ENCODE results near the gene PEPD.

PEPD gene

DNA sequence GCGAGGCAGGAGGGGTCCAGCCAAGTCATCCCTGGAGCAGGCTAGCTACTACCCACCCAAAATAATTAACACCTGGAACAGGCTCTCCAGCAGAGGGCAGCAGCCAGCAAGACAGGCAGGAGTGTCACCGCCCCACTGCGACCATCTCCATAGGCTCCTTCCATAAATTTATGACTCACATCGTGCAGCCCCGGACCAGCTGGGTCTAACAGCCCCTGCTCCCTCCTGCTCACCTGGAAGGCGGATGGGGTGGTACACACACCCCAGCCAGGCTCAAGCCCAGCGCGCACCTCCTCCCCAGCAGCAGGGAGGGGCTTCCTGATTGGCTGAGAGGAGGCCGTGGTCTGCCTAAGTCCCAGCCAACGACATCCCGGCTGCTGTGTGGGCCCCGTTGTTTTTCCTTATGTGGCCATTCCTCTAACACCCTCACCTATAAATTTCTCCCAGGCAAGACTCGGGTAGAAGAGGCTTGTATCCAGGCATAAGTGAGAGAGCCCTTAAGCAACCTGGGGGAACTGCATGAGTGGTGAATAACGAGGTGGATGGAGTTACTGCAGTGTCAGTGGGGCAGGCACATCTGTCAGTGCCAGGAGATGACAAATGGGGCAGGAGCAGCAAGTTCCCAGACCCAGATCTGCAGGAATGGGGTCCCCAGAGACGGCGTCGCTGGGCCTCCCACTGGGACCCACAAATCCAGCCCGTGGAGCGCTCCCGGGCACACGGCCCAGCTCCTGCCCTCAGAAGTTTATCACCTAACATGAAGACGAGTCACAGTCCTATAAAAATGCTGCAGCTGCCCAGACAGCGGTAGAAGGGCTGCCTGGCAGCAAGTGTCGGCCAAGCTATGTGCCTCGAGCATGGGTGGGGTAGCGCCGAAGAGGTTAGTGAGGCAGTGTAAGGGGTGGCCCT lies 105.0 kb downstream of the PEPD start:
- CTCF ChIA-PET = interaction anchor here (0.7 to 10.1 kb wide), 31 partner anchors 8 to 679 kb away, joined by 3 to 170 read pairs (median 4); no protein-coding TSS in a partner anchor
- TF ChIP-seq, protein P1, sequence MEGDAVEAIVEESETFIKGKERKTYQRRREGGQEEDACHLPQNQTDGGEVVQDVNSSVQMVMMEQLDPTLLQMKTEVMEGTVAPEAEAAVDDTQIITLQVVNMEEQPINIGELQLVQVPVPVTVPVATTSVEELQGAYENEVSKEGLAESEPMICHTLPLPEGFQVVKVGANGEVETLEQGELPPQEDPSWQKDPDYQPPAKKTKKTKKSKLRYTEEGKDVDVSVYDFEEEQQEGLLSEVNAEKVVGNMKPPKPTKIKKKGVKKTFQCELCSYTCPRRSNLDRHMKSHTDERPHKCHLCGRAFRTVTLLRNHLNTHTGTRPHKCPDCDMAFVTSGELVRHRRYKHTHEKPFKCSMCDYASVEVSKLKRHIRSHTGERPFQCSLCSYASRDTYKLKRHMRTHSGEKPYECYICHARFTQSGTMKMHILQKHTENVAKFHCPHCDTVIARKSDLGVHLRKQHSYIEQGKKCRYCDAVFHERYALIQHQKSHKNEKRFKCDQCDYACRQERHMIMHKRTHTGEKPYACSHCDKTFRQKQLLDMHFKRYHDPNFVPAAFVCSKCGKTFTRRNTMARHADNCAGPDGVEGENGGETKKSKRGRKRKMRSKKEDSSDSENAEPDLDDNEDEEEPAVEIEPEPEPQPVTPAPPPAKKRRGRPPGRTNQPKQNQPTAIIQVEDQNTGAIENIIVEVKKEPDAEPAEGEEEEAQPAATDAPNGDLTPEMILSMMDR (IDR thresholded peaks at IDR 0.05; ENCODE audit: insufficient read depth, low read length, missing control alignments) = peak; percentile 74
- peak overlapping the region; percentile 12; the same call in 1 of the 2 replicates for H3K4me3 ChIP-seq (ENCODE audit: low read depth, low read length)
- POLR2A ChIA-PET = no interaction called here
- DNase-seq (ENCODE audit: low read depth, low spot score) = no peak

DNA sequence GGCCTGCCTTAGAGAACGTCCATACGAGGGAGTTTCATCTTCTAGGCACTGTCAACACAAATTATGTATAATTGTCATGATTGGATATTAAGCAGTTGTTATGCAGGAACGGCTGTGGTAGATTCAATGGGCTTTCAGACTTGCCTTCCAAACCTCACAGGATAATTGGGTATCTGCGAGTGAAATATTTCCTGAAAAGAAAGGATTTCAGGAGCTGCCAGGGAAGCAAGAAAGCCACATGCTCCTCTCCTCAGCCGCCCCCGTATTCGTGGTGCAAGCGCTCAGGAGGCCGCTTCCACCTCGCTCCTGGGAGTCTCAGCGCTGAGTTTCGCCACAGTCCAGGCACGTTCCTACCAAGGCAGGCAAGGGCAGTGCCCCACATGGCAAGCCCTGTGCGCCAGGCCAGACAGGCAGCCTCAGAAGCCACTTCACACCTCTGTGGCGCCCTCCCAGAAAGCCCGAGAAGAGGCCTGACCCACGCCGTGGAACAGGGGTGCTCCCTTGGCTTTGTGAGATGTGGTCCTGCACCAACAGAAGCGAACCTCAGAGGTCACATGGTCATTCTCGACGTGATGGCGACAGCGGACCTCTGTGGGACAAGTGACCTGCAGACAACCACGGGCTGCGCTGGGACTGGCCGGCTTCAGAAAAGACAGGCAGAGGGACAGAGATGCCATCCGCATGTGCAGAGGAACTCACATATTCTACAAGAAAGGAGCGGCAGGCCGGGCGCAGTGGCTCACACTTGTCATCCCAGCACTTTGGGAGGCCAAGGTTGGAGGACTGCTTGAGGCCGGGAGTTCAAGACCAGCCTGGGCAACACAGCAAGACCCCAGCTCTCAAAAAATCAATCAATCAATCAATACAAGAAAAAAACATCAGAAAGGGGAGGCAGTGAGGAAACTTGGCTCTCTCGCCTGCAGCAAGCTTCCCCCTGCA lies 106.7 kb downstream of the PEPD start:
- CTCF ChIA-PET = interaction anchor here (0.7 to 10.1 kb wide), 22 partner anchors 10 to 363 kb away, joined by 3 to 170 read pairs (median 4); no protein-coding TSS in a partner anchor

DNA sequence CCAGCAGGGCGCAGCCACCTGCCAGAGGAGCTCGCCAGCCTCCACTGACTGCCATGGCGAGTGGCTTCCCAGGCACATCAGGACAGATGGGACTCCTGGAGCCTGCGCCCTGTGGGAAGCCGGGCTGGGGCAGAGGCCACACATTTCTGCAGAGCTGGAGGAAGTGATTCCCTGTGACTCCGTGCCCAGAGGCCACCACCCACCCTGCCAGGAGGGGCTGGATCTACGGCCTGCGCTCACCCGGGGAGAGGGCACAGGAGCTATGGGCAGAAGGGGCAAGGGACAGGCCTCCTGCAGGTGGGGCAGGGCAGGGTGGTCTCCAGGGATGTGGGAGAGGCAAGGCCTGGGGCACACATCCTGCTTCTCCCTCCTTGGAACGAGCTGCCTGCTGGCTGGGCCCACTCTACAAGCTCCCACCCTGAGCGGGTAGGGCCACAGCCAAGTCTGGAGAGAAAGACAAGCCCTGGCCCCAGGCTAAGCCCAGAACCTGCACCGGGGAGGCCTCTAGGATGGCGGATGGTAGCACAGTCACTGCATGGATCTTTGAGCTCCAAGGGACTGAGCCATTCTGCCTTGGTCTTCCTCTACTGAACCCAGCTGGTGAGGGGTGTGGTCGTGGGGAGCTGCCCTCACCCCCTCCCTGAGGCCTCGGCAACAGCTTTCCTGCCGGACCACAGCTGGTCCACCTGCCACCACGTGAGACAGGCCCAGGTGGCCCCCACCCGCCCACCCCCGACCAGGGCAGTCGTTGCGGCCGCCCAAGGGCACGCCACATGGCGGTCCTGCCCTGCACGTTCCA lies 107.5 kb downstream of the PEPD start:
- CTCF ChIA-PET = interaction anchor here (1.0 to 10.1 kb wide), 11 partner anchors 9 to 364 kb away, joined by 3 to 170 read pairs (median 5); no protein-coding TSS in a partner anchor
- POLR2A ChIA-PET = no interaction called here
- TF ChIP-seq, protein P1 (IDR thresholded peaks at IDR 0.05; ENCODE audit: insufficient read depth, low read length, missing control alignments) = no peak
- no peak overlapping the region for H3K4me3 ChIP-seq (ENCODE audit: low read depth, low read length)
- DNase-seq (ENCODE audit: low read depth, low spot score) = no peak

More for the DNA sequence above, 106.7 kb downstream of the PEPD start:
- TF ChIP-seq, protein P1 (IDR thresholded peaks at IDR 0.05; ENCODE audit: insufficient read depth, low read length, missing control alignments) = no peak
- POLR2A ChIA-PET = no interaction called here
- no peak for DNase-seq (ENCODE audit: low read depth, low spot score)
- H3K4me3 ChIP-seq (ENCODE audit: low read depth, low read length) = no peak overlapping the region

DNA sequence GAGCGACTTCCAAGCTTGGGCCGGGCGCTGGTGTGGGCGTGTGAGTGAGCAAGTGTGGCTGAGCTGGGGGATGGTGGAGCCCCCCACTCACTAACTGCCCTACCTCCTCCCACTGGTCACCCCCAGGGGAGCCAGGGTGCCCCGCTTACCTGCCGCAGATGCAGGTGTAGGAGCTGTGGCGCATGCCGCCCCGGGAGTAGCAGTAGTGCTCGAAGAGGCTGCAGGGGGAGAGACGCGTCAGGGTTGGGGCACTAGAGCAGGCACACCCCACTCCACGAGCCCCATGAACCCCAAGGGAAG lies 108.2 kb downstream of the PEPD start:
- no peak for DNase-seq (ENCODE audit: low read depth, low spot score)
- H3K4me3 ChIP-seq (ENCODE audit: low read depth, low read length) = no peak overlapping the region
- ChIA-PET POLR2A (no interaction called here), CTCF (interaction anchor here (1.0 to 10.1 kb wide), 7 partner anchors 8 to 364 kb away, joined by 3 to 170 read pairs (median 4); no protein-coding TSS in a partner anchor)
- TF ChIP-seq, protein P1 (IDR thresholded peaks at IDR 0.05; ENCODE audit: insufficient read depth, low read length, missing control alignments) = no peak

DNA sequence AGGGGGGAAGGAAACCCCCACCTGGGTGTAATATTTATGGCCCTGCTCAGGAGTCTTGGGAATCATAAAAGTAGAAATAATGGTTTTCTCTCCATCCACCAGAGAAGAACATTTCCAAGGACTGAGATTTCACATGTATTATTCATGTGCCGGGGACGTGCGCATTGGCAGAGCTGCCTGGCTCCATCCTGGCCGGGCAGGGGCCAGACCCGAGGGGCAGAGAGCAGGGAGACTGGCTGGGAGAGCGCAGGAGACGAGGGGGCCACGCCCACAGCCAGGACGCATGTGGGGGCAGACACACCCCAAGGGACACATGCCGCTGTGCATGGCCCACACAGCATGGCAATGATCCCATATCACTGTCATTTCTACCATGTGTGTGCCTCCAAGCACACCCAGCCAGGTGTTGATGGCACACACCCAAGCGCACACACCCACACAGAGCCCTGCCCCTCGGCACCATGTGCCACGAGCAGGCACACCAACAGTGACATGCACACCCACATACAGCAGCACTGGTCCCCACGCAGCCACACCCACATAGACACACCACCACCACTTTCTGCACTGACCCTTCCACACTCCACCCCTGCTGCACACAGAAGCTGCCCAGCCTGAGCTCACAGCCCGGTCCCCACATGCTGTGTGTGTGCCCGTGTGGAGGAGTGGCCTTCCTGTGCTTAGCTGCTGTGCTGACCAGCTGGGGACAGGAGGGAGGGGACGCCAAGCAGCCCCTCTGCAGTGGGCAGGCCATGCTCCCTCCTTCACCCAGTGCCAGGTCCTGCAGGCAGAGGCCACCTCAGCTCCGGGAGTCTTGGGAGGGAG lies 108.8 kb downstream of the PEPD start:
- no peak overlapping the region for H3K4me3 ChIP-seq (ENCODE audit: low read depth, low read length)
- DNase-seq (ENCODE audit: low read depth, low spot score) = no peak
- TF ChIP-seq, protein P1 (IDR thresholded peaks at IDR 0.05; ENCODE audit: insufficient read depth, low read length, missing control alignments) = no peak
- POLR2A ChIA-PET = no interaction called here
- CTCF ChIA-PET = interaction anchor here (1.0 to 10.1 kb wide), 6 partner anchors 21 to 365 kb away, joined by 3 to 170 read pairs (median 4); no protein-coding TSS in a partner anchor
